Nephron progenitor cell (in vitro differentiated cells): ENCODE data around the gene TWF1.
A peak's percentile ranks its signal among the peaks of the same experiment; 100 is the strongest.

Experiments used
- DNase-seq: peaks from one replicate; pipeline ENCODE4 v3.0.0; 2021
- H3K27ac Mint-ChIP-seq: 2 replicates; pipeline ENCODE4 v1.8.0; 2021; ENCODE audit warnings: mild to moderate bottlenecking, moderate library complexity, mixed read lengths
- H3K27me3 Mint-ChIP-seq: 2 replicates; pipeline ENCODE4 v1.8.0; 2021; ENCODE audit warnings: mild to moderate bottlenecking, low read depth, mixed read lengths; ENCODE audit not compliant: poor library complexity
- H3K36me3 Mint-ChIP-seq: 2 replicates; pipeline ENCODE4 v1.8.0; 2021; ENCODE audit warnings: low read depth, mixed read lengths
- H3K4me1 Mint-ChIP-seq: 2 replicates; pipeline ENCODE4 v1.8.0; 2021; ENCODE audit warnings: mixed read lengths
- H3K4me3 Mint-ChIP-seq: 2 replicates; pipeline ENCODE4 v1.8.0; 2021; ENCODE audit warnings: mild to moderate bottlenecking, moderate library complexity, mixed read lengths
- H3K9me3 Mint-ChIP-seq: 2 replicates; pipeline ENCODE4 v1.8.0; 2021; ENCODE audit warnings: mild to moderate bottlenecking, moderate library complexity, mixed read lengths
- TF ChIP-seq, protein P1 (sequence below): fragments of 200-600 bp; sonication (generic); IDR thresholded peaks from 2 replicates; pipeline ENCODE4 v1.5.0; 2021; ENCODE audit warnings: antibody characterized with exemption

Gene TWF1

DNA sequence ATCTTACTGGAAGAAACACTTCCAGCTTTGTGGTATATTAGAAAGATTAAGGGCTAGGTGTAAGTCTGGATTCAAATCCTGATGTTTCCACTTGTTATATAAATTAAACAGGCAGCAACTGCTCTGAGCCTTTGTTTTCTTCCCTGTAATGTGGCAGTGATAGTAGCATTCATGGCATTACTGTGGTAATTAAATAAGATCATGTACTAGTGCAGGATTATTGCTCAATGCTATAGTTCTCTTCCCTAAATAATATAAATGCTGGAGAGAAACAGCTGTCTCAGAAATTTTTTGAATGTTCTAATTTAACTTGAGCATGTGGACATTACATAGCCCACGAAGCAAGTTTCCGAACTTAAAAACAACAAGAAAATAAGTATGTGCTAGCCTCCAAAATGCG lies 35.1 kb upstream of the TWF1 start:
- Mint-ChIP-seq H3K27me3 (peaks cover 30% of the 10 kb centered on the region), H3K36me3 (peaks cover under 1% of the 10 kb centered on the region), H3K4me3 (no peak overlapping the region), H3K4me1 (peaks cover 10% of the 10 kb centered on the region), H3K27ac (no peak overlapping the region), H3K9me3 (peaks cover under 1% of the 10 kb centered on the region)
- TF ChIP-seq, protein P1, sequence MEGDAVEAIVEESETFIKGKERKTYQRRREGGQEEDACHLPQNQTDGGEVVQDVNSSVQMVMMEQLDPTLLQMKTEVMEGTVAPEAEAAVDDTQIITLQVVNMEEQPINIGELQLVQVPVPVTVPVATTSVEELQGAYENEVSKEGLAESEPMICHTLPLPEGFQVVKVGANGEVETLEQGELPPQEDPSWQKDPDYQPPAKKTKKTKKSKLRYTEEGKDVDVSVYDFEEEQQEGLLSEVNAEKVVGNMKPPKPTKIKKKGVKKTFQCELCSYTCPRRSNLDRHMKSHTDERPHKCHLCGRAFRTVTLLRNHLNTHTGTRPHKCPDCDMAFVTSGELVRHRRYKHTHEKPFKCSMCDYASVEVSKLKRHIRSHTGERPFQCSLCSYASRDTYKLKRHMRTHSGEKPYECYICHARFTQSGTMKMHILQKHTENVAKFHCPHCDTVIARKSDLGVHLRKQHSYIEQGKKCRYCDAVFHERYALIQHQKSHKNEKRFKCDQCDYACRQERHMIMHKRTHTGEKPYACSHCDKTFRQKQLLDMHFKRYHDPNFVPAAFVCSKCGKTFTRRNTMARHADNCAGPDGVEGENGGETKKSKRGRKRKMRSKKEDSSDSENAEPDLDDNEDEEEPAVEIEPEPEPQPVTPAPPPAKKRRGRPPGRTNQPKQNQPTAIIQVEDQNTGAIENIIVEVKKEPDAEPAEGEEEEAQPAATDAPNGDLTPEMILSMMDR: no peak
- DNase-seq: no peak

GRCh38 chr12:43840338-43840737 lies 34.2 kb upstream of the TWF1 start:
- Mint-ChIP-seq H3K27me3 (peaks cover 31% of the 10 kb centered on the region), H3K4me1 (peaks cover 11% of the 10 kb centered on the region), H3K36me3 (no peaks in the 10 kb centered on the region), H3K9me3 (no peaks in the 10 kb centered on the region), H3K27ac (no peak overlapping the region), H3K4me3 (no peak overlapping the region)
- TF ChIP-seq, protein P1: no peak
- no peak for DNase-seq

GRCh38 chr12:43836475-43836989 lies 30.4 kb upstream of the TWF1 start:
- Mint-ChIP-seq H3K4me3 (peak overlapping the region; percentile 77), H3K4me1 (peaks cover 14% of the 10 kb centered on the region), H3K36me3 (no peaks in the 10 kb centered on the region), H3K27ac (no peak overlapping the region), H3K27me3 (peaks cover 38% of the 10 kb centered on the region), H3K9me3 (no peaks in the 10 kb centered on the region)
- DNase-seq: no peak
- TF ChIP-seq, protein P1: no peak

DNA sequence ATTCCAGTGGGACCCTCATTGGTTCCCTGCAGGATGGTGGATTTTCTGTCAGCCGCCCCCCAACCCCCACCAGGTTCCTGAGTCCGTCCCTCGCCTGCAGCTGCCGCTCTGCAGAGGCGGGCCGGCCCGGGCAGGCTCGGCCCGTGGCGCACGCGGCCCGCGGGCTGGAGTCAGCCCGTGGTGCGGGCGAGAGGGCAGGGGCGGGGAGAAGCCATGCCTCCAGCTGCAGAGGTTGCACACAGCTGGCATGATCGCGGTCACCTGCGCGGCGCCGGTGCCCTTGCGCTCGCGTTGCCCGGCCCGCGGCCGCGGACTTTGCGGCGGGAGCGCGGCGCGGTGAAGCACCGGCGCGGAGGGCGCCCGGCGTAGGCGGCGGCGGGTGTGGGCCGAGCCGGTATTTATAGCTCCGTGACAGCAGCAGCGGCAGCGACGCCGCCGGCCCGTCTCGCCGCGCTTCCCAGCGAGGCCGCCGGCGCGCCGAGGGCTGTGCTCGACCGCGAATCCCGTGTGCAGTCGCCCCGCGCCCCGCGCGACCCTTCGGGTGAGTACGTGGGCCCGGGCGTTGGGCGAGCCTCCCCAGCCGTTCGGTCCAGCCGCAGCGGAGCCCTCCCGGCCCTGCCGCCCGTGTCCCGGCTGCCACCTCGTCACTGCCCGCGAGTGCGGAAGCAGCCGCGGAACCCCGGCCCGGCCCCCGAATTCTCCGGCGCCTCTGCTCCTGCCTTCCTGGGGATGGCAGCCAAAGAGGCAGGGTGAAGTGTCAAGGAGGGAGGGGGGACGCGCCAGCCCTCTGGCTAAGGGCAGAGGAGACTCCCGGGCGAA lies 29.7 kb upstream of the TWF1 start, which contains the start of gene TMEM117:
TSS of gene TMEM117 (plus strand) at position 426 of the 819 bp plus-strand sequence.
- H3K27me3 Mint-ChIP-seq: peaks cover 35% of the 10 kb centered on the region
- H3K36me3 Mint-ChIP-seq: no peaks in the 10 kb centered on the region
- TF ChIP-seq, protein P1: no peak
- H3K9me3 Mint-ChIP-seq: no peaks in the 10 kb centered on the region
- H3K4me1 Mint-ChIP-seq: peaks cover 14% of the 10 kb centered on the region
- H3K4me3 Mint-ChIP-seq: peak within 1 kb of the TSS; percentile 85
- no peak within 1 kb of the TSS for H3K27ac Mint-ChIP-seq
- DNase-seq: peak; percentile 74

DNA sequence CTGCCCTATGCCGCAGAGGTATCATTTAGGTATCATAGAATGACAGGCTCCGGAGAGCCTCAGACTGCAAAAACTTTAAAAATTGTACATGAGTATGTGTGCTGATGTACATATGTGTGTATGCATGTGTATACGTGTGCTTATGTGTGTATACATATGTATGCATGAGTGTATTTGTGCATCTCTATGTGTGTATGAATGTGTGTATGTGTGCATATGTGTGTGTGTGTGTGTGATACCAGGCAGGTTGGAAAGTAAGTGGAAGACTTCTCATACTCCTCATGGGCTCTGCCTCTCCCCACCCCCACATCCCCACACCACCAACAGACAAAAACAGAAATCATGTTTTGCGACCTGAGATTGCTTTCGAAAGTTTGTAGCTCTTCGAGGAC lies 29.1 kb upstream of the TWF1 start:
- DNase-seq: no peak
- Mint-ChIP-seq H3K27me3 (peaks cover 30% of the 10 kb centered on the region), H3K4me3 (peak overlapping the region; percentile 85), H3K36me3 (no peaks in the 10 kb centered on the region), H3K27ac (no peak overlapping the region), H3K4me1 (peaks cover 14% of the 10 kb centered on the region), H3K9me3 (no peaks in the 10 kb centered on the region)
- TF ChIP-seq, protein P1: no peak
